Stomach (tissue), 9 donors: ENCODE measurements around the gene ATXN10. TPM values are rescaled to one million over a fixed set of nuclear protein-coding genes. Genes with fewer than 3 reads are reported as not detected.

Experiments
- DNase-seq, 2 donors: peaks; one replicate each; pipeline versions ENCODE4 v3.0.0 to v3.0.0-alpha.2; 2013 to 2019
- H3K27ac ChIP-seq, 5 donors: fragments of 200-600 bp in 4 of 5; sonication (generic) in 4 of 5; one replicate each; pipeline ENCODE4 v1.5.1; 2013 to 2019; ENCODE audit warnings: mild to moderate bottlenecking in 1 of 5, moderate library complexity in 1 of 5
- H3K27me3 ChIP-seq, 3 donors: fragments of 200-600 bp; sonication (generic); one replicate each; pipeline ENCODE4 v1.5.1; 2017 to 2019; ENCODE audit warnings: mixed run types in 1 of 3
- H3K36me3 ChIP-seq, 4 donors: fragments of 200-600 bp; sonication (generic); 1 replicate in 3 of 4; 2 replicates in 1 of 4; pipeline ENCODE4 v1.5.1; 2016 to 2019
- H3K4me1 ChIP-seq, 4 donors: fragments of 200-600 bp; sonication (generic); one replicate each; pipeline ENCODE4 v1.5.1; 2016 to 2019
- H3K4me3 ChIP-seq, 4 donors: fragments of 200-600 bp; sonication (generic) in 3 of 4; one replicate each; pipeline ENCODE4 v1.5.1; 2016 to 2019; ENCODE audit warnings: mild to moderate bottlenecking in 1 of 4
- H3K9me3 ChIP-seq, 4 donors: fragments of 200-600 bp; sonication (generic); one replicate each; pipeline ENCODE4 v1.5.1; 2016 to 2019
- CTCF ChIP-seq, 7 experiments: fragments of 450-650 bp in 4 of 7; fragments of 200-600 bp in 3 of 7; sonication (generic) in 3 of 7; IDR thresholded peaks; one replicate each; pipeline ENCODE4 v1.5.1; 2016 to 2019; ENCODE audit warnings: antibody characterized with exemption in 7 of 7, control low read depth in 2 of 7, mild to moderate bottlenecking in 1 of 7
- EP300 ChIP-seq: sonication (generic); formaldehyde crosslinking; IDR thresholded peaks from one replicate; pipeline ENCODE4 v1.6.1; 2017; ENCODE audit warnings: antibody characterized with exemption
- POLR2A ChIP-seq, 4 donors: fragments of 450-650 bp; IDR thresholded peaks; one replicate each; pipeline ENCODE4 v1.6.1; 2016; ENCODE audit warnings: antibody characterized with exemption in 4 of 4, control low read depth in 2 of 4, mild to moderate bottlenecking in 1 of 4, moderate library complexity in 1 of 4
- POLR2AphosphoS5 ChIP-seq, 3 donors: sonication (generic); formaldehyde crosslinking; IDR thresholded peaks; one replicate each; pipeline ENCODE4 v1.6.1; 2016; ENCODE audit warnings: antibody characterized with exemption in 3 of 3
- WGBS, 5 donors: extraction: QIAGEN DNeasy Blood & Tissue Kit in 3 of 5; methylation state at CpG; one replicate each; pipeline versions ENCODE4 v1.1.5 to v1.1.7; 2013 to 2018; 5-methylcytosine and 5-hydroxymethylcytosine counted together
- intact Hi-C: fragments of 100-400 bp; cut with DNase I; formaldehyde crosslinking; loops from one replicate; pipeline ENCODE4 v1.15.1; 2023; ENCODE audit warnings: low total_unique reads
- polyA plus RNA-seq, 3 donors: library from polyadenylated mRNA; stranded (reverse); fragments of 200-250 nt; gene quantifications; one replicate each; pipeline ENCODE4 v1.2.3, GENCODE V29; 2013
- total RNA-seq, 5 donors: library from RNA; depleted of rRNA; stranded (reverse); fragments of >200 nt; gene quantifications; one replicate each; pipeline versions ENCODE4 v1.1.0 to v1.2.3, GENCODE V29; 2014 to 2016
- donor health status: healthy with polysubstance abuse.
- donor health status: Bipolar disorder and iron deficiency.
- donor health status: healthy.

Gene ATXN10
- total and polyA plus RNA-seq, 8 donors, result 36.5 to 171 (median 89.4) TPM

GRCh38 chr22:45760682-45761081 lies 89.0 kb downstream of the ATXN10 start:
- WGBS, 5 donors, result 88 to 98% (median 94%) methylated on average over 2 of the region's 2 CpGs
- no peak overlapping the region for H3K27ac ChIP-seq
- intact Hi-C loops, result no loop called here
- H3K9me3 ChIP-seq, result no peaks in the 10 kb centered on the region
- H3K27me3 ChIP-seq, result no peaks in the 10 kb centered on the region
- DNase-seq, result no peak
- peaks cover 0 to 26% (median 8%) of the 10 kb centered on the region in 4 donors for H3K4me1 ChIP-seq
- peaks cover 0 to 27% (median 24%) of the 10 kb centered on the region in 4 donors for H3K36me3 ChIP-seq
- TF ChIP-seq POLR2A (IDR thresholded peaks at IDR 0.05) (no peak), EP300 (no peak), POLR2AphosphoS5 (IDR thresholded peaks at IDR 0.05) (no peak), CTCF (IDR thresholded peaks at IDR 0.05) (no peak)
- no peak overlapping the region for H3K4me3 ChIP-seq

GRCh38 chr22:45762545-45763235 lies 91.1 kb downstream of the ATXN10 start:
- intact Hi-C loops, result no loop called here
- no peaks in the 10 kb centered on the region for H3K9me3 ChIP-seq
- peaks cover 0 to 21% (median 20%) of the 10 kb centered on the region in 4 donors for H3K36me3 ChIP-seq
- peaks cover 0 to 16% (median 2%) of the 10 kb centered on the region in 4 donors for H3K4me1 ChIP-seq
- no peak overlapping the region for H3K27ac ChIP-seq
- no peak for DNase-seq
- TF ChIP-seq POLR2A (IDR thresholded peaks at IDR 0.05), result no peak
- 86 to 95% (median 93%) methylated on average over 6 to 7 of the region's 7 CpGs for WGBS, 5 donors
- H3K4me3 ChIP-seq, result no peak overlapping the region
- H3K27me3 ChIP-seq, result no peaks in the 10 kb centered on the region

- intact Hi-C loops, result no loop called here
- no peak for TF ChIP-seq POLR2AphosphoS5 (IDR thresholded peaks at IDR 0.05)
- no peak for TF ChIP-seq EP300
- no peak for TF ChIP-seq POLR2A (IDR thresholded peaks at IDR 0.05)
- no peak for TF ChIP-seq CTCF (IDR thresholded peaks at IDR 0.05)
- 93 to 95% (median 94%) methylated on average over 10 of the region's 10 CpGs for WGBS, 5 donors
- H3K9me3 ChIP-seq, result no peaks in the 10 kb centered on the region
- no peaks in the 10 kb centered on the region for H3K27me3 ChIP-seq
- DNase-seq, result no peak
- peaks cover 0 to 10% (median under 1%) of the 10 kb centered on the region in 4 donors for H3K4me1 ChIP-seq
- H3K36me3 ChIP-seq, result peaks cover 0 to 21% (median 15%) of the 10 kb centered on the region in 4 donors
- H3K4me3 ChIP-seq, result no peak overlapping the region
- no peak overlapping the region for H3K27ac ChIP-seq
Observed at GRCh38 chr22:45763236-45763624, 91.6 kb downstream of the ATXN10 start.

- 75 to 95% (median 83%) methylated on average over 3 of the region's 3 CpGs for WGBS, 5 donors
- DNase-seq, result no peak
- intact Hi-C loops, result no loop called here
- H3K9me3 ChIP-seq, result peaks cover 0 to 4% (median 0%) of the 10 kb centered on the region in 4 donors
- TF ChIP-seq CTCF (IDR thresholded peaks at IDR 0.05), result no peak
- no peak for TF ChIP-seq EP300
- no peak for TF ChIP-seq POLR2A (IDR thresholded peaks at IDR 0.05)
- TF ChIP-seq POLR2AphosphoS5 (IDR thresholded peaks at IDR 0.05), result no peak
- H3K36me3 ChIP-seq, result peaks cover 0 to 22% (median 16%) of the 10 kb centered on the region in 4 donors
- peaks cover 0 to under 1% (median 0%) of the 10 kb centered on the region in 4 donors for H3K4me1 ChIP-seq
- no peak overlapping the region for H3K27ac ChIP-seq
- no peaks in the 10 kb centered on the region for H3K27me3 ChIP-seq
- H3K4me3 ChIP-seq, result no peak overlapping the region
Observed at GRCh38 chr22:45768490-45768889, 96.9 kb downstream of the ATXN10 start.

GRCh38 chr22:45769569-45770210 lies 98.1 kb downstream of the ATXN10 start:
- 79 to 93% (median 85%) methylated on average over 3 of the region's 3 CpGs for WGBS, 5 donors
- Histone ChIP-seq H3K27ac (no peak overlapping the region), H3K27me3 (no peaks in the 10 kb centered on the region), H3K4me3 (no peak overlapping the region), H3K36me3 (peaks cover 0 to 17% (median 8%) of the 10 kb centered on the region in 4 donors), H3K4me1 (no peaks in the 10 kb centered on the region), H3K9me3 (peaks cover 0 to 4% (median 0%) of the 10 kb centered on the region in 4 donors)
- DNase-seq, result no peak
- intact Hi-C loops, result no loop called here
- no peak for TF ChIP-seq CTCF (IDR thresholded peaks at IDR 0.05)
- TF ChIP-seq POLR2A (IDR thresholded peaks at IDR 0.05), result no peak
- TF ChIP-seq EP300, result no peak
- no peak for TF ChIP-seq POLR2AphosphoS5 (IDR thresholded peaks at IDR 0.05)
